GM12878 (cell line): ENCODE results near the gene GET3. TPM values are rescaled to one million over a fixed set of nuclear protein-coding genes. Genes with fewer than 3 reads are reported as not detected.

Experiments
- BCL11A ChIP-seq: IDR thresholded peaks from 2 replicates; pipeline ENCODE4 v1.6.1; 2011; ENCODE audit warnings: low read depth, low read length
- CHD2 ChIP-seq: IDR thresholded peaks from 2 replicates; pipeline ENCODE4 v1.6.1; 2011; ENCODE audit warnings: low read depth, low read length, improper control_type of control experiment, borderline replicate concordance
- CREB1 ChIP-seq: IDR thresholded peaks from 2 replicates; pipeline ENCODE4 v1.6.1; 2012; ENCODE audit warnings: low read depth, mild to moderate bottlenecking, inconsistent platforms
- DPF2 ChIP-seq: fragments of 450-650 bp; IDR thresholded peaks from 2 replicates; pipeline ENCODE4 v1.6.1; 2017; ENCODE audit warnings: mild to moderate bottlenecking
- EED ChIP-seq: sonication (generic); IDR thresholded peaks from 2 replicates; pipeline ENCODE4 v1.6.1; 2016; ENCODE audit warnings: antibody characterized with exemption, low read depth
- EGR1 ChIP-seq, 2 experiments: IDR thresholded peaks; 1 replicate in 1 of 2; 2 replicates in 1 of 2; pipeline ENCODE4 v1.6.1; 2011 to 2012; ENCODE audit warnings: low read depth in 2 of 2, low read length in 2 of 2, borderline replicate concordance in 1 of 2, mild to moderate bottlenecking in 1 of 2, moderate library complexity in 1 of 2
- HDAC2 ChIP-seq: fragments of 200-600 bp; sonication (generic); IDR thresholded peaks from 2 replicates; pipeline ENCODE4 v1.6.1; 2017
- HDGF ChIP-seq: fragments of 450-650 bp; IDR thresholded peaks from 2 replicates; pipeline ENCODE4 v1.6.1; 2016; ENCODE audit warnings: antibody characterized with exemption
- KAT2A ChIP-seq: conservative IDR thresholded peaks from 2 replicates; pipeline ENCODE4 v1.6.1; 2011; ENCODE audit warnings: low read depth, low read length; ENCODE audit not compliant: control insufficient read depth
- LARP7 ChIP-seq: fragments of 450-650 bp; IDR thresholded peaks from 2 replicates; pipeline ENCODE4 v1.6.1; 2017; ENCODE audit warnings: mild to moderate bottlenecking
- MEF2A ChIP-seq: IDR thresholded peaks from 2 replicates; pipeline ENCODE4 v1.6.1; 2011; ENCODE audit warnings: low read depth, mild to moderate bottlenecking, low read length, moderate library complexity; ENCODE audit not compliant: insufficient read depth
- MYB ChIP-seq: fragments of 150-350 bp; IDR thresholded peaks from 2 replicates; pipeline ENCODE4 v1.6.1; 2014; ENCODE audit warnings: mild to moderate bottlenecking, low read depth, low read length, borderline replicate concordance
- NBN ChIP-seq: fragments of 450-650 bp; IDR thresholded peaks from 2 replicates; pipeline ENCODE4 v1.6.1; 2016
- NFYB ChIP-seq: IDR thresholded peaks from 2 replicates; pipeline ENCODE4 v1.6.1; 2011; ENCODE audit warnings: low read depth, mild to moderate bottlenecking, low read length, improper control_type of control experiment, moderate library complexity; ENCODE audit not compliant: insufficient read depth
- NR2C1 ChIP-seq: fragments of 450-650 bp; IDR thresholded peaks from 2 replicates; pipeline ENCODE4 v1.6.1; 2017; ENCODE audit warnings: antibody characterized with exemption, mild to moderate bottlenecking, moderate library complexity
- NR2C2 ChIP-seq: IDR thresholded peaks from 2 replicates; pipeline ENCODE4 v1.6.1; 2011; ENCODE audit warnings: borderline replicate concordance, low read depth; ENCODE audit not compliant: control insufficient read depth, insufficient read length
- PAX8 ChIP-seq: fragments of 450-650 bp; IDR thresholded peaks from 2 replicates; pipeline ENCODE4 v1.6.1; 2017; ENCODE audit warnings: mild to moderate bottlenecking, moderate library complexity
- POLR2A ChIP-seq: IDR thresholded peaks from 2 replicates; pipeline ENCODE4 v1.6.1; 2011; ENCODE audit warnings: low read depth, mild to moderate bottlenecking, low read length
- RB1 ChIP-seq: fragments of 450-650 bp; formaldehyde crosslinking; IDR thresholded peaks from 2 replicates; pipeline ENCODE4 v1.6.1; 2017; ENCODE audit warnings: mild to moderate bottlenecking, borderline replicate concordance
- RELA ChIP-seq: fragments of 450-650 bp; IDR thresholded peaks from 2 replicates; pipeline ENCODE4 v1.8.0; 2014; ENCODE audit warnings: borderline replicate concordance; ENCODE audit not compliant: partially characterized antibody
- RFX5 ChIP-seq: IDR thresholded peaks from 2 replicates; pipeline ENCODE4 v1.6.1; 2011; ENCODE audit warnings: low read depth, low read length, improper control_type of control experiment
- SIN3A ChIP-seq: IDR thresholded peaks from 2 replicates; pipeline ENCODE4 v1.6.1; 2012; ENCODE audit warnings: low read depth, low read length, improper control_type of control experiment
- SMAD1 ChIP-seq: fragments of 450-650 bp; IDR thresholded peaks from 2 replicates; pipeline ENCODE4 v1.6.1; 2018; ENCODE audit warnings: mild to moderate bottlenecking, low read depth; ENCODE audit not compliant: partially characterized antibody
- SRF ChIP-seq, 2 experiments: IDR thresholded peaks; 2 replicates each; pipeline ENCODE4 v1.6.1; 2011; ENCODE audit warnings: low read depth in 2 of 2, low read length in 2 of 2, mild to moderate bottlenecking in 1 of 2, moderate library complexity in 1 of 2
- SUZ12 ChIP-seq: fragments of 200-600 bp; sonication (generic); IDR thresholded peaks from one replicate; pipeline ENCODE4 v1.6.1; 2018; ENCODE audit warnings: antibody characterized with exemption, mild to moderate bottlenecking; ENCODE audit not compliant: unreplicated experiment
- TAF1 ChIP-seq: IDR thresholded peaks from 2 replicates; pipeline ENCODE4 v1.6.1; 2011; ENCODE audit warnings: mild to moderate bottlenecking, low read depth, low read length, borderline replicate concordance
- YBX1 ChIP-seq: fragments of 450-650 bp; IDR thresholded peaks from 2 replicates; pipeline ENCODE4 v1.6.1; 2016; ENCODE audit warnings: antibody characterized with exemption
- ZNF217 ChIP-seq: fragments of 450-650 bp; IDR thresholded peaks from 2 replicates; pipeline ENCODE4 v1.6.1; 2017; ENCODE audit warnings: antibody characterized with exemption, mild to moderate bottlenecking
- ZNF24 ChIP-seq: fragments of 450-650 bp; IDR thresholded peaks from 2 replicates; pipeline ENCODE4 v1.6.1; 2017; ENCODE audit warnings: antibody characterized with exemption, mild to moderate bottlenecking
- ZNF384 ChIP-seq: IDR thresholded peaks from 2 replicates; pipeline ENCODE4 v1.6.1; 2012; ENCODE audit warnings: low read depth, mild to moderate bottlenecking, low read length, improper control_type of control experiment, borderline replicate concordance
- ZNF622 ChIP-seq: fragments of 450-650 bp; IDR thresholded peaks from 2 replicates; pipeline ENCODE4 v1.6.1; 2017; ENCODE audit warnings: mild to moderate bottlenecking, inconsistent platforms
- polyA plus RNA-seq, 11 experiments: library from polyadenylated mRNA; depleted of rRNA in 4 of 11; unstranded in 6 of 11; stranded (reverse) in 5 of 11; fragments of >200 nt; fragmentation: Nextera tagmentation in 4 of 11; fragmentation: Illumina TruSeq in 1 of 11; extraction: Ambion mirVana in 4 of 11; extraction: Trizol in 1 of 11; gene quantifications; 1 replicate in 1 of 11; 2 replicates in 10 of 11; pipeline versions ENCODE4 v1.2.1 to v1.2.3, GENCODE V29; 2011 to 2016; ENCODE audit warnings: inconsistent platforms in 2 of 11, missing spikeins in 2 of 11, low read depth in 1 of 11
- total RNA-seq, 4 experiments: library from RNA; depleted of rRNA in 3 of 4; stranded (reverse); fragments of >200 nt in 3 of 4; fragmentation: Illumina TruSeq in 1 of 4; extraction: Trizol in 1 of 4; gene quantifications; 2 replicates each; pipeline versions ENCODE4 v1.2.1 to v1.2.3, GENCODE V29; 2013 to 2021
- TF ChIP-seq, protein P1 (sequence below): IDR thresholded peaks from 2 replicates; pipeline ENCODE4 v1.6.1; 2012; ENCODE audit warnings: low read depth, low read length, improper control_type of control experiment
- TF ChIP-seq, protein P2 (sequence below): fragments of 450-650 bp; formaldehyde crosslinking; IDR thresholded peaks from 2 replicates; pipeline ENCODE4 v1.4.0; 2022; ENCODE audit warnings: mild to moderate bottlenecking, moderate library complexity

Gene GET3
- total and polyA plus RNA-seq, 10 of the 15 experiments (the other 5 are each of a cell fraction or from before 2014, with no cell fraction given) = 14.5 to 144 (median 97.2) TPM

DNA sequence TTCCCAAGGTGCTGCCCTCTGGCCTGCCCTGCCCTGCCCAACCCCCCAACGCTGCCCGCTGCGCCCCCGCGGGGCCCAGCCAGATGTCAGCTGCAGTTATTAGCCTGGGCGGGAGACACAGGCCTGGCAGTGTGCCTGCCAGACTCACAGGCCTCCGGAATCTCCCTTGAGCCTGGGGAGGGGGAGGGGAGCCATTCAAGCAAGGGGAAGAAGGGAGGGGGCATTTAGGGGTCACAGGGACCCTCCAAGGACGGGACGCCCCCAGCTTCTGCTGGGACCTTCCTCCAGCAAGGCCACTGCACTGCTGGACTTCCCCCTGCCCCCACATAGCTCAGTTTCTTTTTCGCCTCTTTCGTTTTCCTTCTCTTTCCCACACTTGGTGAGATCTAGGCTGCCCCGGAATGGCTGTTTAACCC is 51.4 kb downstream of the GET3 start (continued):
- TF ChIP-seq KAT2A (no peak), LARP7 (no peak), POLR2A (peak; percentile 66), ZNF217 (no peak), CHD2 (peak; percentile 93), CREB1 (no peak), ZNF24 (no peak), SRF (IDR thresholded peaks at IDR 0.05; ENCODE audit: low read depth in 2 of 2, low read length in 2 of 2) (no peak), RELA (peak; percentile 99), NFYB (no peak), RFX5 (no peak), BCL11A (peak; percentile 51), TAF1 (no peak), ZNF384 (no peak), SUZ12 (no peak), SMAD1 (peak; percentile 63), HDAC2 (no peak), PAX8 (no peak), EED (peak; percentile 86), NR2C1 (peak; percentile 54; the same call in 1 of the 2 replicates), NBN (peak; percentile 95; the same call in 1 of the 2 replicates), MEF2A (peak; percentile 77), ZNF622 (no peak), MYB (no peak), YBX1 (no peak), HDGF (peak; percentile 41; the same call in 1 of the 2 replicates), NR2C2 (no peak), DPF2 (0 out of 2 replicates have a peak, but pooled peaks have one; percentile 76), EGR1 (IDR thresholded peaks at IDR 0.05; ENCODE audit: borderline replicate concordance in 1 of 2, low read depth in 2 of 2, low read length in 2 of 2) (peak; percentile 5 to 79), RB1 (0 out of 2 replicates have a peak, but pooled peaks have one; percentile 36), SIN3A (0 out of 2 replicates have a peak, but pooled peaks have one; percentile 40)
- TF ChIP-seq, protein P1, sequence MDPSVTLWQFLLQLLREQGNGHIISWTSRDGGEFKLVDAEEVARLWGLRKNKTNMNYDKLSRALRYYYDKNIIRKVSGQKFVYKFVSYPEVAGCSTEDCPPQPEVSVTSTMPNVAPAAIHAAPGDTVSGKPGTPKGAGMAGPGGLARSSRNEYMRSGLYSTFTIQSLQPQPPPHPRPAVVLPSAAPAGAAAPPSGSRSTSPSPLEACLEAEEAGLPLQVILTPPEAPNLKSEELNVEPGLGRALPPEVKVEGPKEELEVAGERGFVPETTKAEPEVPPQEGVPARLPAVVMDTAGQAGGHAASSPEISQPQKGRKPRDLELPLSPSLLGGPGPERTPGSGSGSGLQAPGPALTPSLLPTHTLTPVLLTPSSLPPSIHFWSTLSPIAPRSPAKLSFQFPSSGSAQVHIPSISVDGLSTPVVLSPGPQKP = no peak
- TF ChIP-seq, protein P2, sequence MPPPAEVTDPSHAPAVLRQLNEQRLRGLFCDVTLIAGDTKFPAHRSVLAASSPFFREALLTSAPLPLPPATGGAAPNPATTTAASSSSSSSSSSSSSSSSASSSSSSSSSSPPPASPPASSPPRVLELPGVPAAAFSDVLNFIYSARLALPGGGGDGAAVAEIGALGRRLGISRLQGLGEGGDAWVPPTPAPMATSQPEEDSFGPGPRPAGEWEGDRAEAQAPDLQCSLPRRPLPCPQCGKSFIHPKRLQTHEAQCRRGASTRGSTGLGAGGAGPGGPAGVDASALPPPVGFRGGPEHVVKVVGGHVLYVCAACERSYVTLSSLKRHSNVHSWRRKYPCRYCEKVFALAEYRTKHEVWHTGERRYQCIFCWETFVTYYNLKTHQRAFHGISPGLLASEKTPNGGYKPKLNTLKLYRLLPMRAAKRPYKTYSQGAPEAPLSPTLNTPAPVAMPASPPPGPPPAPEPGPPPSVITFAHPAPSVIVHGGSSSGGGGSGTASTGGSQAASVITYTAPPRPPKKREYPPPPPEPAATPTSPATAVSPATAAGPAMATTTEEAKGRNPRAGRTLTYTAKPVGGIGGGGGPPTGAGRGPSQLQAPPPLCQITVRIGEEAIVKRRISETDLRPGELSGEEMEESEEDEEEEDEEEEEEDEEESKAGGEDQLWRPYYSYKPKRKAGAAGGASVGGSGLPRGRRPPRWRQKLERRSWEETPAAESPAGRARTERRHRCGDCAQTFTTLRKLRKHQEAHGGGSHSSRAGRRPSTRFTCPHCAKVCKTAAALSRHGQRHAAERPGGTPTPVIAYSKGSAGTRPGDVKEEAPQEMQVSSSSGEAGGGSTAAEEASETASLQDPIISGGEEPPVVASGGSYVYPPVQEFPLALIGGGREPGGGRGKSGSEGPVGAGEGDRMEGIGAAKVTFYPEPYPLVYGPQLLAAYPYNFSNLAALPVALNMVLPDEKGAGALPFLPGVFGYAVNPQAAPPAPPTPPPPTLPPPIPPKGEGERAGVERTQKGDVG (CRISPR knock-in tag) = no peak
